Activated CD4-positive, alpha-beta T cell treated with anti-CD3 and anti-CD28 coated beads for 24 hours (primary cell): ENCODE results near the gene ZRANB1.

Experiments used
- DNase-seq, 2 donors: peaks; one replicate each; pipeline ENCODE4 v3.0.0-alpha.2; 2020; ENCODE audit warnings: low read depth in 2 of 2

Gene ZRANB1

GRCh38 chr10:125004571-125005311 lies 62.8 kb downstream of the ZRANB1 start:
- DNase-seq = no peak

GRCh38 chr10:125005312-125006187 lies 63.6 kb downstream of the ZRANB1 start:
- DNase-seq = no peak

- DNase-seq = no peak
Observed at GRCh38 chr10:125006188-125006680, 64.3 kb downstream of the ZRANB1 start.

- no peak for DNase-seq
Observed at GRCh38 chr10:125006921-125007426, 65.1 kb downstream of the ZRANB1 start.

- no peak for DNase-seq
Observed at GRCh38 chr10:125007436-125007835, 65.5 kb downstream of the ZRANB1 start.

- no peak for DNase-seq
Observed at GRCh38 chr10:125008689-125009638, 67.0 kb downstream of the ZRANB1 start.

GRCh38 chr10:125009661-125010161 lies 67.8 kb downstream of the ZRANB1 start:
- no peak for DNase-seq

GRCh38 chr10:125010362-125010761 lies 68.4 kb downstream of the ZRANB1 start:
- DNase-seq = no peak

- DNase-seq = no peak
Observed at GRCh38 chr10:125011171-125011925, 69.4 kb downstream of the ZRANB1 start.

GRCh38 chr10:125011926-125012705 lies 70.2 kb downstream of the ZRANB1 start:
- no peak for DNase-seq

- no peak for DNase-seq
Observed at GRCh38 chr10:125012851-125013528, 71.1 kb downstream of the ZRANB1 start.

- no peak for DNase-seq
Observed at GRCh38 chr10:125013529-125013872, 71.6 kb downstream of the ZRANB1 start.

- no peak for DNase-seq
Observed at GRCh38 chr10:125014086-125014830, 72.3 kb downstream of the ZRANB1 start.

GRCh38 chr10:125014836-125015355 lies 73.0 kb downstream of the ZRANB1 start:
- DNase-seq = no peak

GRCh38 chr10:125015356-125015944 lies 73.5 kb downstream of the ZRANB1 start:
- no peak for DNase-seq

- no peak for DNase-seq
Observed at GRCh38 chr10:125016123-125016522, 74.2 kb downstream of the ZRANB1 start.

- DNase-seq = no peak
Observed at GRCh38 chr10:125016611-125017202, 74.8 kb downstream of the ZRANB1 start.
